Activated CD8-positive, alpha-beta T cell treated with anti-CD3 and anti-CD28 coated beads for 36 hours (primary cell): ENCODE results near the gene ATP2A3. TPM values are rescaled to one million over a fixed set of nuclear protein-coding genes. Genes with fewer than 3 reads are reported as not detected.

Experiments used
- ATAC-seq: fragments of 200-7000 bp; cut with Tn5 transposase; one replicate; pipeline ENCODE4 v1.10.0; 2021; ENCODE audit warnings: mild to moderate bottlenecking, moderate library complexity
- CTCF ChIA-PET: fragments of 350-600 bp; sonication (Branson Sonifier 250); formaldehyde crosslinking; loops from one replicate; lab custom pipeline; 2021; ENCODE audit warnings: antibody characterized with exemption; lab: Charles Lee
- POLR2A ChIA-PET: fragments of 350-600 bp; sonication (Branson Sonifier 250); formaldehyde crosslinking; loops from one replicate; lab custom pipeline; 2021; ENCODE audit warnings: antibody characterized with exemption; lab: Charles Lee
- DNase-seq: peaks from one replicate; pipeline ENCODE4 v3.0.0-alpha.2; 2020
- H3K27ac Mint-ChIP-seq: one replicate; pipeline ENCODE4 v1.8.0; 2021; ENCODE audit warnings: mild to moderate bottlenecking, mixed read lengths
- H3K27me3 Mint-ChIP-seq: one replicate; pipeline ENCODE4 v1.8.0; 2021; ENCODE audit warnings: mixed read lengths
- H3K36me3 Mint-ChIP-seq: one replicate; pipeline ENCODE4 v1.8.0; 2021; ENCODE audit warnings: low read depth, mixed read lengths
- H3K4me1 Mint-ChIP-seq: one replicate; pipeline ENCODE4 v1.8.0; 2021; ENCODE audit warnings: low read depth, mixed read lengths
- H3K4me3 Mint-ChIP-seq: one replicate; pipeline ENCODE4 v1.8.0; 2021; ENCODE audit warnings: mild to moderate bottlenecking, moderate library complexity, mixed read lengths
- H3K9me3 Mint-ChIP-seq: one replicate; pipeline ENCODE4 v1.8.0; 2021; ENCODE audit warnings: mixed read lengths
- CTCF ChIP-seq: fragments of 200-600 bp; IDR thresholded peaks from one replicate; pipeline ENCODE4 v1.8.0; 2022; ENCODE audit warnings: antibody characterized with exemption, mild to moderate bottlenecking
- intact Hi-C: fragments of 100-400 bp; cut with micrococcal nuclease; formaldehyde crosslinking; loops from one replicate; pipeline ENCODE4 v1.10.0; 2022
- total RNA-seq, 2 experiments: library from RNA; stranded (reverse); gene quantifications; one replicate each; pipeline ENCODE4 v1.2.3, GENCODE V29; 2021

ATP2A3 gene
- total RNA-seq, 2 experiments from 2014 or later: 113 to 117 TPM

- POLR2A ChIA-PET: interaction anchor here (0.6 to 1.3 kb wide), 4 partner anchors 41 to 882 kb away, joined by 3 read pairs; no protein-coding TSS in a partner anchor
- DNase-seq: no peak
- intact Hi-C loops: loop anchor here (5.0 kb wide), 1 partner anchor 93 kb away; no protein-coding TSS in a partner anchor
Measured at GRCh38 chr17:4005296-4006164, 41.3 kb upstream of the ATP2A3 start.

GRCh38 chr17:4004517-4005295 is 40.5 kb upstream of the ATP2A3 start:
- POLR2A ChIA-PET: interaction anchor here (0.8 to 1.3 kb wide), 4 partner anchors 40 to 882 kb away, joined by 3 to 5 read pairs (median 3); no protein-coding TSS in a partner anchor
- H3K9me3 Mint-ChIP-seq: no peaks in the 10 kb centered on the region

More at GRCh38 chr17:4005296-4006164, 41.3 kb upstream of the ATP2A3 start:
- H3K4me1 Mint-ChIP-seq: peaks cover 5% of the 10 kb centered on the region
- peaks cover 5% of the 10 kb centered on the region for H3K36me3 Mint-ChIP-seq
- no peak overlapping the region for H3K4me3 Mint-ChIP-seq
- no peak overlapping the region for H3K27ac Mint-ChIP-seq
- no peak for ATAC-seq
- no peak for TF ChIP-seq CTCF
- no peaks in the 10 kb centered on the region for H3K9me3 Mint-ChIP-seq
- no peaks in the 10 kb centered on the region for H3K27me3 Mint-ChIP-seq
- CTCF ChIA-PET: interaction anchor here (0.7 to 9.1 kb wide), 10 partner anchors 7 to 115 kb away, joined by 3 to 98 read pairs (median 4); partner anchors contain the start of gene P2RX1

GRCh38 chr17:4003501-4004421 is 39.5 kb upstream of the ATP2A3 start:
- POLR2A ChIA-PET: interaction anchor here (0.6 to 0.8 kb wide), 2 partner anchors 9 to 90 kb away, joined by 3 to 5 read pairs; no protein-coding TSS in a partner anchor
- no peaks in the 10 kb centered on the region for H3K9me3 Mint-ChIP-seq

More at GRCh38 chr17:4004517-4005295, 40.5 kb upstream of the ATP2A3 start:
- intact Hi-C loops: loop anchor here (5.0 kb wide), 3 partner anchors 42 to 142 kb away; partner anchors contain the start of gene ATP2A3
- Mint-ChIP-seq H3K36me3 (peaks cover 5% of the 10 kb centered on the region), H3K4me3 (no peak overlapping the region), H3K27ac (no peak overlapping the region), H3K27me3 (no peaks in the 10 kb centered on the region), H3K4me1 (peaks cover 5% of the 10 kb centered on the region)
- TF ChIP-seq CTCF: peak; percentile 100
- peak; percentile 62 for DNase-seq
- peak; percentile 93 for ATAC-seq
- CTCF ChIA-PET: interaction anchor here (0.7 to 9.1 kb wide), 28 partner anchors 8 to 161 kb away, joined by 3 to 98 read pairs (median 3); partner anchors contain the start of genes ATP2A3 and P2RX1

More at GRCh38 chr17:4003501-4004421, 39.5 kb upstream of the ATP2A3 start:
- Mint-ChIP-seq H3K4me3 (no peak overlapping the region), H3K27me3 (no peaks in the 10 kb centered on the region), H3K4me1 (peaks cover 5% of the 10 kb centered on the region), H3K36me3 (peaks cover 5% of the 10 kb centered on the region), H3K27ac (no peak overlapping the region)
- TF ChIP-seq CTCF: no peak
- no peak for DNase-seq
- CTCF ChIA-PET: interaction anchor here (0.7 to 9.1 kb wide), 24 partner anchors 9 to 160 kb away, joined by 3 to 98 read pairs (median 4); partner anchors contain the start of genes ATP2A3 and P2RX1
- no peak for ATAC-seq
- intact Hi-C loops: loop anchor here (5.0 kb wide), 2 partner anchors 41 to 141 kb away; partner anchors contain the start of gene ATP2A3
